GM12892 (cell line): Measurements from ENCODE around the gene ZFAND2A.

ENCODE experiments used
- DNase-seq: peaks from one replicate; pipeline ENCODE4 v3.0.0; 2011; ENCODE audit not compliant: insufficient read length
- FAIRE-seq: peaks from 2 replicates; lab custom pipeline; 2011; peaks lifted over from hg19 to GRCh38; lab: Jason Lieb, UNC
- POLR2A ChIP-seq: IDR thresholded peaks from 2 replicates; pipeline ENCODE4 v1.6.1; 2011; ENCODE audit warnings: low read depth, low read length, control low read depth
- POLR2AphosphoS5 ChIP-seq: IDR thresholded peaks from 2 replicates; pipeline ENCODE4 v1.6.1; 2011; ENCODE audit warnings: low read depth, low read length, control low read depth
- TAF1 ChIP-seq: IDR thresholded peaks from 2 replicates; pipeline ENCODE4 v1.6.1; 2011; ENCODE audit warnings: low read depth, mild to moderate bottlenecking, control low read depth, low read length, borderline replicate concordance

Gene ZFAND2A

DNA sequence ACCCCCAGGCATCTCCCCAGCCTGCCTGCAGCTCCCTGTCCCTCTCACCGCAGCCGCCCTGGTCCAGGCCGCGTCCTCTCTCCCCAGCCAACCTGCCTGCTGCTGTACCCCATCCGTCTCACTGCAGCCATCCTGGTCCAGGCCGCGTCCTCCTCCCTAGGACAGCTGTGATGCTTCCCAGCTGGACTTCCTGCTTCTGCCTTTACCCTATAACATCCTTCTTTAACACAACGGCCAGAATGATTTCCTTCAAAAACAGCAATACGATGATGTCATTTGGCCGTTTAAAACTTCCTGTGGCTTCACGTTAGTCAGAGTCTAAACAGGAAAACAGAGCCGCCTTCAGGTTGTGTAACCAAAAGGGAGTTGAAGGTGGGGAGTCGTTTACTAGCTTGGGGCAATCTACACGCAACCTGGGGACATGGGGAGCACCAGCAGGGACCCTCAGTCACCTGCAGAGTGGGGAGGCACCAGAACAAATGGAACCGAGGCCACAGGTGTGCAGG is 32.2 kb upstream of the ZFAND2A start:
- FAIRE-seq = no peak
- no peak for DNase-seq
- no peak for TF ChIP-seq TAF1
- TF ChIP-seq POLR2A = no peak
- TF ChIP-seq POLR2AphosphoS5 = no peak

DNA sequence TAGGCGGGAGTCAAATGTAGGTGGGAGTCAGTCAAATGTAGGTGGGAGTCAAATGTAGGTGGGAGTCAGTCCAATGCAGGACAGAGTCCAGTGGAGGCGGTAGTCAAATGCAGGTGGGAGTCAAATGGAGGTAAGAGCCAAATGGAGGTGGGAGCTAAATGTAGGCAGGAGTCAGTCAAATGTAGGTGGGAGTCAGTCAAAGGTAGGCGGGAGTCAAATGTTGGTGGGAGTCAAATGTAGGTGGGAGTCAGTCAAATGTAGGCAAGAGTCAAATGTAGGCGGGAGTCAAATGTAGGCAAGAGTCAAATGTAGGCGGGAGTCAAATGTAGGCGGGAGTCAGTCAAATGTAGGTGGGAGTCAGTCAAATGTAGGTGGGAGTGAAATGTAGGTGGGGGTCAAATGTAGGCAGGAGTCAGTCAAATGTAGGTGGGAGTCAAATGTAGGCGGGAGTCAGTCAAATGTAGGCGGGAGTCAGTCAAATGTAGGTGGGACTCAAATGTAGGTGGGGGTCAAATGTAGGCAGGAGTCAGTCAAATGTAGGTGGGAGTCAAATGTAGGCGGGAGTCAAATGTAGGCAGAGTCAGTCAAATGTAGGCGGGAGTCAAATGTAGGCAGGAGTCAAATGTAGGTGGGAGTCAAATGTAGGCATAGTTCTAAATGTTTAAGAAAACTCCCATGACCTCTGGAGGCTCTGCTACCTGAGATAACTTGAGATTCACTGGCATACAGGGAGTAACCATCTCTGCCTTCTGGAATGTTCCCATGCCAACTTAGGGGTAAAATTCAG is 30.2 kb upstream of the ZFAND2A start:
- TF ChIP-seq POLR2A (no peak), POLR2AphosphoS5 (no peak), TAF1 (no peak)
- no peak for DNase-seq
- no peak for FAIRE-seq

DNA sequence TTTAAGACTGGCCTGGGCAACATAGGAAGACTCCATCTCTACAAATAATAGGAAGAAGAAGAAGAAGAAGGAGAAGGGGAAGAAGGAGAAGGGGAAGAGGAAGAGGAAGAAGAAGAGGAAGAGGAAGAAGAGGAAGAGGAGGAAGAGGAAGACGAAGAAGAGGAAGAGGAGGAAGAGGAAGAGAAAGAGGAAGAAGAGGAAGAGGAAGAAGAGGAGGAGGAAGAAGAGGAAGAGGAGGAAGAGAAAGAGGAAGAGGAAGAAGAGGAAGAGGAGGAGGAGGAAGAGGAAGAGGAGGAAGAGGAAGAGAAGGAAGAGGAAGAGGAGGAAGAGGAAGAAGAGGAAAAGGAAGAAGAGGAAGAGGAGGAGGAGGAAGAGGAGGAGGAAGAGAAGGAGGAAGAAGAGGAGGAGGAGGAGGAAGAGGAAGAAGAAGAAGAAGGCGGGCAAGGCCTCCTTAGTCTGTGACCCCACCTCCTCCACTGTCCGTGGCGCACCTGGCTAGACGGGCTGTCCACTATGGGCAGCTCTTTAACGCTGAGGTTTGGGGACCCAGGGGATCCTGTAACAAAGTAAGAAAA is 28.8 kb upstream of the ZFAND2A start:
- FAIRE-seq (no peak), DNase-seq (no peak)
- TF ChIP-seq TAF1 = no peak
- TF ChIP-seq POLR2A = no peak
- no peak for TF ChIP-seq POLR2AphosphoS5

DNA sequence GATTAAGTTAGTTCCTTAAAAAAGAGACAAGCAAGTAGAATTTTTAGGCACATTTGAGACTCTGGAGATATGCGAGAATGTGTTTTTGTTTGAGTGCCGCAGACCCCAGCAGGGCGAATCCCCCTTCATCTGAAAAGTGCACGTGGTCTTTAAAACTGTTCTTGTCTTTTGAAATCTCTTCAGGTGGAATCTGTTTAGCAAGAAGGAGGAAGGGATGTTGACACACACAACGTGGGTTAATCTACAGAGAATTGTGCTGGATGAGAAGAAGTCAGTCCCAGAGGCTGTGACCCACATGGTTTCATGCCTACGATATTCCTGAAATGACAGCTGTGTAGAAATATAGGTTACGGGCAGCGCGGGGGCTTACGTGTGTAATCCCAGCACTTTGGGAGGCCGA is 27.1 kb upstream of the ZFAND2A start:
- TF ChIP-seq POLR2AphosphoS5 (no peak), TAF1 (no peak), POLR2A (no peak)
- no peak for FAIRE-seq
- no peak for DNase-seq

DNA sequence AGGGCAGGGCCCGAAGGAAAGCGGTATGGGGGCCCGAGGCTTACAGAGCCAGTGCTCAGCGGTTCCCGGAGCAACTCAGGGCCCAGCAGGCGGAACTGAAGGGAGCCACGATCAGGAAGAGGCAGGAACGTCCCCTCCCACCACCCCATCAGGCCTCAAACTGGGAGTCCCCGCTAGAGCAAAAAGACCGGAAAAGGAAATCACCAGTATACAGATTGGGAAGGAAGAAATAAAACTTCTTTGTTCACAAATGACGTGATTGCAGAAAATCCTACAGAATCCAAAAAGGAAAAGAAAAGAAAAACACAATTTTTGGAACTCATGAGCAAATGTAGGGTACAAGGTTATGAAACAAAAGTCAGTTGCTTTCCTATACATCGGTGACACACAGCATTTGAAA is 21.6 kb upstream of the ZFAND2A start:
- FAIRE-seq (no peak), DNase-seq (no peak)
- TF ChIP-seq POLR2AphosphoS5 (no peak), POLR2A (no peak), TAF1 (no peak)

DNA sequence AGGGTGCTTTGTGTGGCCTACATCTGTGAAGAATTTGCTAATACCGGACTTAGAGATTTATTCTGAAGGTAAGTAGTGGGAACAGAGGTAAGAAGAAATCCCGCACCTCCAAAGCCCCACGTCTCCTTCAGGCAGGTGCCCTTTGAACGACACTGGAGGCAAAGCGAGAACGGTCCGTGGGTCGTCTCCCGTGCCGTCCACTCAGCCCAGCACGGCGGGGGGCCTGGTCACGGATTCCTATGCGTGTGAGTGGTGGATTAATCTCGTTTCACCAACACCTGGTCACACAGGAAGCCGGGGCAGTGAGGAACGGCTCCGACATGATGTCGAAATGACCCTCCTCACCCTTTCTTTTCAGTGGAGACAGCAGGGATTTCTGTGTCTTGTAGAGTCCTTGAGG is 21.0 kb upstream of the ZFAND2A start:
- TF ChIP-seq POLR2A (no peak), TAF1 (no peak), POLR2AphosphoS5 (no peak)
- FAIRE-seq = no peak

GRCh38 chr7:1176891-1177373 is 16.9 kb upstream of the ZFAND2A start:
- no peak for TF ChIP-seq TAF1
- TF ChIP-seq POLR2A = no peak
- no peak for TF ChIP-seq POLR2AphosphoS5
- FAIRE-seq (no peak), DNase-seq (peak; percentile 43)

More for the DNA sequence above, 21.0 kb upstream of the ZFAND2A start:
- no peak for DNase-seq

GRCh38 chr7:1175967-1176851 is 16.2 kb upstream of the ZFAND2A start:
- DNase-seq (peak; percentile 79), FAIRE-seq (peak; percentile 80)
- TF ChIP-seq POLR2A = no peak
- TF ChIP-seq TAF1 = no peak
- TF ChIP-seq POLR2AphosphoS5 = no peak

DNA sequence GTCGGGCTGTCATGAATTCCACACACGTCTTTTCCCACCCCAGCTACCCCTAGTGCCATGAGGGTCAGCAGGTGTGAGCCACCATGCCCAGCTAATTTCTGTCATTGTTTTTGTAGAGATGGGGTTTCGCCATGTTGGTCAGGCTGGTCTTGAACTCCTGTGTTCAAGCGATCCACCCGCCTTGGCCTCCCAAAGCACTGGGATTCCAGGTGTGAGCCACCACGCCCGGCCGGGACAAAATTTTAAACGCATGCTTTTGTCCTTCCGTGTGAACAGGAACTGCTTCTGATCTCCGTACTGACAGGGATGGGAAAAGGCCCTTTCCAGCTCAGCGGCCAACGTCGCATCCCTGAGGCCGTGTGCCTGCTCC is 15.6 kb upstream of the ZFAND2A start:
- DNase-seq (no peak), FAIRE-seq (no peak)
- no peak for TF ChIP-seq POLR2AphosphoS5

- TF ChIP-seq POLR2AphosphoS5 = no peak
- TF ChIP-seq POLR2A = no peak
- DNase-seq (no peak), FAIRE-seq (no peak)
Observed at GRCh38 chr7:1174881-1175596, 15.0 kb upstream of the ZFAND2A start.

- DNase-seq = no peak
- TF ChIP-seq TAF1 (no peak), POLR2A (no peak), POLR2AphosphoS5 (no peak)
- FAIRE-seq = no peak
Observed at GRCh38 chr7:1174002-1174401, 14.0 kb upstream of the ZFAND2A start.
